ENCODE results near the gene INHA. TPM values are rescaled to one million over a fixed set of nuclear protein-coding genes. Genes with fewer than 3 reads are reported as not detected.

Gene INHA
- total and polyA plus RNA-seq, 2 donors = 0.05 to 0.71 TPM

DNA sequence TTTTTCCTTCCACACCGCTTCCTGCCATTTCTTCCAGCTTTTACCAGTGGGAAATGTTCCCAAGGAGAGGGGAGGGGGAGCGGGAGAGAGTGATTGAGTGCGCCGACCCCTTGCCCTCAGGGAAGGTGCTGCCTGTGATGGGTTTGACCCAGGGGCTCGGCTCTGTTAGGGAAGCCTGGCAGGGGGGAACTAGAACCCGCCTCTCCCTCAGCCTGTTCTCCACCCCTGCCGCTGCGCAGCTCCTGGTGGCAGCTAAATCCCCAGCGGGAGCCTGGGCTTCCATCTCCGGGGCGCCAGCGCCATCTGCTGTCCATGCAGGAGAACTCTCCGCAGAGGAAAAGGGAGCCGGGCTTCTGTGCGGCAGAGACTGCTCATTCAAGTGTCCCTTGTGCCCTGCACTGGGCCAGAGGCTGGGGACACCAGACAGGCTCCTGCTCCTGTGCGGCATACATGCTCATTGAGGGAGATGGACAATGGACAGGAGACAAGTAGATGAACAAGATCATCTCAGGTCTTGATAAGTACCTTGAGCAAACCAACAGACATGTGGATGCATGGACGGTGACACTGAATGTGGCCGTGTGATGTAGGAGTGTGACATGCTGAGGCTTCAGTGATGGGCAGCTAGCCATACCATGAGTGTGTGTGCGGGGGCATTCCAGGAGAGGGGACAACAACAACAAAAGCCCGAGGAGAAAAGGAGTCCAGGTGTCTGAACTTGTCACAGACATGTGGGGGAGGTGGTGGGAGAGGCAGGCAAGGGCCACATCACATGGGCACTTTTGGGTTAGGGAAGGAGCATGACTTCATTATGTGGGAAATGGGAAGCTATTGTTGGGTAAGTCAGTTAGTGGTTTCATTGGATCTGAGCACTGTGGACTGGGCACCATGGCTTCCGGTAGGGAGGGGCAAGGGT is 41.8 kb upstream of the INHA start:
- no peaks in the 10 kb centered on the region for H3K36me3 ChIP-seq (ENCODE audit: control insufficient read depth in 2 of 2, insufficient read depth in 2 of 2, low read length in 1 of 2)
- H3K27me3 ChIP-seq (ENCODE audit: control insufficient read depth in 2 of 2, insufficient read depth in 1 of 2, low read length in 1 of 2) = peaks cover 9 to 87% of the 10 kb centered on the region in 2 donors
- H3K4me1 ChIP-seq (ENCODE audit: control insufficient read depth in 2 of 2, insufficient read depth in 2 of 2, low read length in 2 of 2) = no peaks in the 10 kb centered on the region
- DNase-seq (ENCODE audit: low read depth in 6 of 9, low spot score in 9 of 9) = peak; percentile 53 to 89 (median 71)
- WGBS = 18% methylated on average over 21 of the region's 21 CpGs
- H3K4me3 ChIP-seq (ENCODE audit: low read length in 2 of 2) = no peak overlapping the region
- H3K27ac ChIP-seq (ENCODE audit: low read depth in 1 of 2, low read length in 1 of 2) = no peak overlapping the region
- peaks cover 1 to 6% of the 10 kb centered on the region in 2 donors for H3K9me3 ChIP-seq (ENCODE audit: control insufficient read depth in 2 of 2, insufficient read depth in 1 of 2, low read length in 1 of 2)

DNA sequence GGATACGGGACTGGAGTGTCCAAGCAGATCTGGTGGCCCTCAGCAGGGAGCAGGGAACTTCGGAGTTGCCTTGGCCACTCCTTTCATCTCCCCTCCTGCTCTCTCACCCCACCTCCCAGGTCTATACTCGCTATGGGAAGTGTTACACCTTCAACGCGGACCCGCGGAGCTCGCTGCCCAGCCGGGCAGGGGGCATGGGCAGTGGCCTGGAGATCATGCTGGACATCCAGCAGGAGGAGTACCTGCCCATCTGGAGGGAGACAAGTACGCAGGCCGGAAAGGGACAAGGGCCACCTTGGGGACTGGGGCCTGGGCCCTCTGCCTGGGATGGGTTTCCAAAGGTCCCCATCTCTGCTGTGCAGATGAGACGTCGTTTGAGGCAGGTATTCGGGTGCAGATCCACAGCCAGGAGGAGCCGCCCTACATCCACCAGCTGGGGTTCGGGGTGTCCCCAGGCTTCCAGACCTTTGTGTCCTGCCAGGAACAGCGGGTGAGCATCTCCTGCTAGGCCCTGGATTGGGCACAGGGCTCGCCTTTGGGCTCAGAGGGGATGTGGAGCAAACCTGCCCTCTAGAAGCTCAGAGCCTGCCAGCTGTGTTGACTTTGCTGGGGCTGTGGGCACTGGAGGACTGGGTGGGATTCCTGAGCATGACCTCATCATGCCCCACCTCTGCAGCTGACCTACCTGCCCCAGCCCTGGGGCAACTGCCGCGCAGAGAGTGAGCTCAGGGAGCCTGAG is 40.3 kb upstream of the INHA start:
- DNase-seq (ENCODE audit: low read depth in 6 of 9, low spot score in 9 of 9) = no peak
- Histone ChIP-seq H3K4me1 (ENCODE audit: control insufficient read depth in 2 of 2, insufficient read depth in 2 of 2, low read length in 2 of 2) (no peaks in the 10 kb centered on the region), H3K4me3 (ENCODE audit: low read length in 2 of 2) (no peak overlapping the region), H3K27me3 (ENCODE audit: control insufficient read depth in 2 of 2, insufficient read depth in 1 of 2, low read length in 1 of 2) (peaks cover 7 to 81% of the 10 kb centered on the region in 2 donors), H3K36me3 (ENCODE audit: control insufficient read depth in 2 of 2, insufficient read depth in 2 of 2, low read length in 1 of 2) (no peaks in the 10 kb centered on the region), H3K9me3 (ENCODE audit: control insufficient read depth in 2 of 2, insufficient read depth in 1 of 2, low read length in 1 of 2) (peaks cover 1 to 6% of the 10 kb centered on the region in 2 donors), H3K27ac (ENCODE audit: low read depth in 1 of 2, low read length in 1 of 2) (no peak overlapping the region)
- 89% methylated on average over 20 of the region's 20 CpGs for WGBS

DNA sequence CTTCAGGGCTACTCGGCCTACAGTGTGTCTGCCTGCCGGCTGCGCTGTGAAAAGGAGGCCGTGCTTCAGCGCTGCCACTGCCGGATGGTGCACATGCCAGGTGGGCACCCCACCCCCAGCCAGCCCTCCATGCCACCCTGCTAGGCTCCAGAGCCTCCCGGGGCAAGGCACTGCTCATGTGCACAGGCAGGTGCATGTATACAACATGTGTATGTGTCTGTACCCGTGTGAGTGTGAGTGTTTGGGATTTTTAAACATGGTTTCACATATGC is 39.8 kb upstream of the INHA start:
- H3K27ac ChIP-seq (ENCODE audit: low read depth in 1 of 2, low read length in 1 of 2) = no peak overlapping the region
- 90% methylated on average over 8 of the region's 8 CpGs for WGBS
- H3K27me3 ChIP-seq (ENCODE audit: control insufficient read depth in 2 of 2, insufficient read depth in 1 of 2, low read length in 1 of 2) = peaks cover 7 to 81% of the 10 kb centered on the region in 2 donors

DNA sequence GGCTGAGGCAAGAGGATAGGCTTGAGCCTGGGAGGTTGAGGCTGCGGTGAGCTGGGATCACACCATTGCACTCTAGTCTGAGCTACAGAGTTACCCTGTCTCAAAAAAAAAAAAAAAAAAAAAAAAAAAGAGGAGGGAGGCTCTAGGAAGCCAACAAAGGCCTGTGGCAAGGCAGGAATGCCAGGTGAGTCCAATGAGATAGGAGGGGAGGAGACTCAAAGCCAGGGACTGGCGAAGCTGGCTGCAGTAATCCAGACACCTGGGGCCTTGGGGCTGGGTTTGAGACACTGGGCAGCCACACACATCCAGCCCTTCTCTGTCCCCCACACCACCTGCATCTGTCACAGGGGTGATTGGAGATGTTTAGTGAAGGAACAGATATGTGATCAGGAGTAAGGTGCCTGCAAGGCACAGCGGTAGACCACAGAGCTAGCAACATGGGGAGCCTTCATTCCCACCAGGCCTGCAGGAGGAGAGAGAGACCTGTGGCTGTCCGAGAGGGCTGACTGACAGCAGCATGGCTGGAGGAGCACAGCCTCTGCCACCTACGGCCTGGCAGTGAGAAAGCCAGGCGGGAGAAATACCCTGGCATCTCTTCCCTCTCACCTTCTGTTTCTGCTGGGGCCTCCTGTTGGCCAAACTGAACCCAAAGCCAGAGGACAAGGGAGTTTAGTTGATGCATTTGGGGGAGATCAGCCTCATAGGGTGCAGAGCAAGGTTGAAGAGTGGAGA is 38.0 kb upstream of the INHA start:
- Histone ChIP-seq H3K27me3 (ENCODE audit: control insufficient read depth in 2 of 2, insufficient read depth in 1 of 2, low read length in 1 of 2) (peaks cover 7 to 74% of the 10 kb centered on the region in 2 donors), H3K36me3 (ENCODE audit: control insufficient read depth in 2 of 2, insufficient read depth in 2 of 2, low read length in 1 of 2) (no peaks in the 10 kb centered on the region), H3K27ac (ENCODE audit: low read depth in 1 of 2, low read length in 1 of 2) (no peak overlapping the region), H3K4me1 (ENCODE audit: control insufficient read depth in 2 of 2, insufficient read depth in 2 of 2, low read length in 2 of 2) (peaks cover 0 to 2% of the 10 kb centered on the region in 2 donors), H3K4me3 (ENCODE audit: low read length in 2 of 2) (no peak overlapping the region), H3K9me3 (ENCODE audit: control insufficient read depth in 2 of 2, insufficient read depth in 1 of 2, low read length in 1 of 2) (peaks cover 1 to 6% of the 10 kb centered on the region in 2 donors)
- no peak for DNase-seq (ENCODE audit: low read depth in 6 of 9, low spot score in 9 of 9)
- 92% methylated on average over 6 of the region's 6 CpGs for WGBS

More for the DNA sequence above, 39.8 kb upstream of the INHA start:
- Histone ChIP-seq H3K4me1 (ENCODE audit: control insufficient read depth in 2 of 2, insufficient read depth in 2 of 2, low read length in 2 of 2) (no peaks in the 10 kb centered on the region), H3K9me3 (ENCODE audit: control insufficient read depth in 2 of 2, insufficient read depth in 1 of 2, low read length in 1 of 2) (peaks cover 1 to 6% of the 10 kb centered on the region in 2 donors), H3K36me3 (ENCODE audit: control insufficient read depth in 2 of 2, insufficient read depth in 2 of 2, low read length in 1 of 2) (no peaks in the 10 kb centered on the region), H3K4me3 (ENCODE audit: low read length in 2 of 2) (no peak overlapping the region)
- no peak for DNase-seq (ENCODE audit: low read depth in 6 of 9, low spot score in 9 of 9)

DNA sequence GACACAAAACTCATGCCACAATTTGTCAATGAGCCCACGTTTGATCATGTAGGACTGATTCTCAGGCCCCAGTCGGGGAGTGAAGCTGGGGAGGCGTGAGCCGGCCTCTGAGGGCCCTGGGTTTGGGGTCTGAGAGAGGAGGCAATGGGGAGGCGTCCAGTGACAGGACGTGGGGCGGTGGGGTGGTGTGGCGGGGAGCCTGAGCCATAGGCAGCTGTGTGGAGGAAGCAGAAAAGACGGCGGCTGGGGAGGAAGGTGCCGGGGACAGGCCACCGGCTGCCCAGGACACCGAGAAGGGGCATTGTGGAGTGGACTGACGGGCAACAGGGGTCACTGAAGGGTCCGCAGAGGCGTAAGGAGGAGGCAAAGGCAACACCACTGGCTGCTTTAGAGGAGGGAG is 35.7 kb upstream of the INHA start:
- Histone ChIP-seq H3K36me3 (ENCODE audit: control insufficient read depth in 2 of 2, insufficient read depth in 2 of 2, low read length in 1 of 2) (peaks cover 3 to 18% of the 10 kb centered on the region in 2 donors), H3K9me3 (ENCODE audit: control insufficient read depth in 2 of 2, insufficient read depth in 1 of 2, low read length in 1 of 2) (peaks cover 0 to 1% of the 10 kb centered on the region in 2 donors), H3K27ac (ENCODE audit: low read depth in 1 of 2, low read length in 1 of 2) (no peak overlapping the region), H3K4me3 (ENCODE audit: low read length in 2 of 2) (no peak overlapping the region), H3K4me1 (ENCODE audit: control insufficient read depth in 2 of 2, insufficient read depth in 2 of 2, low read length in 2 of 2) (peaks cover 0 to 4% of the 10 kb centered on the region in 2 donors), H3K27me3 (ENCODE audit: control insufficient read depth in 2 of 2, insufficient read depth in 1 of 2, low read length in 1 of 2) (peaks cover under 1 to 50% of the 10 kb centered on the region in 2 donors)
- DNase-seq (ENCODE audit: low read depth in 6 of 9, low spot score in 9 of 9) = no peak
- 93% methylated on average over 16 of the region's 16 CpGs for WGBS

DNA sequence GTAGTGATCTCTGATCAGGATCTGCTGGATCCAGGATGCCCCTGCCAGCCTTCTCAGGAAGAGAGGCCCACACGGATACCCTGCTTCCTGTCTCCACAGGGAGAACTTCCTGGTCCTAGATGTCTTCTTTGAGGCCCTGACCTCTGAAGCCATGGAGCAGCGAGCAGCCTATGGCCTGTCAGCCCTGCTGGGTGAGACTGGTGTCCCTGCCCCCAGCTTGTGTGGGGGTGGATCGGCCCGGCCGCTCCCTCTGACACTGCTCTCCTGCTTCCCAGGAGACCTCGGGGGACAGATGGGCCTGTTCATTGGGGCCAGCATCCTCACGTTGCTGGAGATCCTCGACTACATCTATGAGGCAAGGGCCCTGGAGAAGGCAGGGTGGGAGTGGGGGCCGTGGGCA is 35.1 kb upstream of the INHA start:
- DNase-seq (ENCODE audit: low read depth in 6 of 9, low spot score in 9 of 9) = no peak
- Histone ChIP-seq H3K9me3 (ENCODE audit: control insufficient read depth in 2 of 2, insufficient read depth in 1 of 2, low read length in 1 of 2) (peaks cover 0 to 1% of the 10 kb centered on the region in 2 donors), H3K4me1 (ENCODE audit: control insufficient read depth in 2 of 2, insufficient read depth in 2 of 2, low read length in 2 of 2) (peaks cover 3 to 9% of the 10 kb centered on the region in 2 donors), H3K27me3 (ENCODE audit: control insufficient read depth in 2 of 2, insufficient read depth in 1 of 2, low read length in 1 of 2) (peaks cover 0 to 50% of the 10 kb centered on the region in 2 donors), H3K27ac (ENCODE audit: low read depth in 1 of 2, low read length in 1 of 2) (no peak overlapping the region), H3K4me3 (ENCODE audit: low read length in 2 of 2) (no peak overlapping the region), H3K36me3 (ENCODE audit: control insufficient read depth in 2 of 2, insufficient read depth in 2 of 2, low read length in 1 of 2) (peaks cover 3 to 18% of the 10 kb centered on the region in 2 donors)
- WGBS = 92% methylated on average over 9 of the region's 9 CpGs

DNA sequence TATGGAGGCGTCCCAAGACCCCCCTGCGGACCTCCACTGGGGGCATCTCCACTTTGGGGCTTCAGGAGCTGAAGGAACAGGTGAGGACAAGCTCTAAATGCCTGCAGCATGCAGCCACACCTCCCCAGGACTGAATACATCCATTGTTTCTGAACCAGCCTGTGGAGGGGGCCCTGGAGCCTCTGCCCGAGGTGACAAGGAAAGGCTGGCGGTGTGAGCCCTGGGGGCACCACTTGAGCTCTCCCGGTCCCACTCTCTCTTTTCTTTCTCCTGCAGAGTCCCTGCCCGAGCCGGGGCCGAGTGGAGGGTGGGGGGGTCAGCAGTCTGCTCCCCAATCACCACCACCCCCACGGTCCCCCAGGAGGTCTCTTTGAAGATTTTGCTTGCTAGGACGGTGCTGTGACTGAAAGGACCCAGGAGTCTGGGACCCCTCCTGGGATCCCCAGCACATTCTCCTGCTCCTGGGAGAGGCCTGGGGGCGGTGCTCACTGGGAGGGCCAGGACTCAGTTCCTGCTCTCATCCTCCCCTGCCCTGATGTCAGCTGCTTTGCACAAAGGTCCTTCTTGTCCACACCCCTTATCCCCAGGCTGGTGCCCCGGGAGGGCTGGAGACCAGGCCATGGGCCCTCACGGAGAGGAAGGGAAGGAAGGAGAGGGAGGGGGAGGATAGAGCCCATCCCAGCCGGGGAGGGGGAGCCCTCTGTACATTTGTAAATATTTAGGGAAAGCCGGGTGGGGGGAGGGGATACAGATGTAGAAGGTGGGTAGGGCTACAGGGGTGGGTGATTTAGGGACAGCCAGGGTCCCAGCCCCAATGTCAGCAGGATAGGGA is 34.2 kb upstream of the INHA start:
- H3K4me1 ChIP-seq (ENCODE audit: control insufficient read depth in 2 of 2, insufficient read depth in 2 of 2, low read length in 2 of 2) = peaks cover 11 to 18% of the 10 kb centered on the region in 2 donors
- DNase-seq (ENCODE audit: low read depth in 6 of 9, low spot score in 9 of 9) = no peak
- H3K4me3 ChIP-seq (ENCODE audit: low read length in 2 of 2) = no peak overlapping the region
- 76% methylated on average over 14 of the region's 15 CpGs for WGBS
- H3K27me3 ChIP-seq (ENCODE audit: control insufficient read depth in 2 of 2, insufficient read depth in 1 of 2, low read length in 1 of 2) = peaks cover 0 to 53% of the 10 kb centered on the region in 2 donors
- no peak overlapping the region for H3K27ac ChIP-seq (ENCODE audit: low read depth in 1 of 2, low read length in 1 of 2)
- peaks cover 3 to 18% of the 10 kb centered on the region in 2 donors for H3K36me3 ChIP-seq (ENCODE audit: control insufficient read depth in 2 of 2, insufficient read depth in 2 of 2, low read length in 1 of 2)
- peaks cover 0 to 1% of the 10 kb centered on the region in 2 donors for H3K9me3 ChIP-seq (ENCODE audit: control insufficient read depth in 2 of 2, insufficient read depth in 1 of 2, low read length in 1 of 2)

DNA sequence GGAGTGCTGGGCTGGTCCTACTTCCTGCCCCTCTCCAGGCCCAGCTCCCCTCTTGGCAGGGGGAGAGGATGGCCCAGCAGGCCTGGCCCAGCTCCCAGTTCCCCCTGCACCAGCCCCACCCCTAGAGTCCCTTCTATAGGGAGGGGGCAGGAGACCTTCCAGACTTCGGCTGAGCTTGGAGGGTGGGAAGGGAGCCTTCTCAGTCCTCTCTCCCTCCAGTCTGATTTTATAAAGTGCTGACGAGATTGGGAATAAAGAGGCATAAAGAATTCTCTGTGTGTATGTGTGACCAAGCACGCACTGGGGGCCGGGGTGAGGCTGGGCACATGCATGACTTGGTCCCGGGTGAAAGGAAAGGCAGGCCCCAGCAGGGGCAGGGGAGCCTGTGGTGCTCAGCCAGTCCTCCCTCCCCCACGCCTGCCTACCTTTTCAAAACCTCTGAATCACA is 33.6 kb upstream of the INHA start:
- Histone ChIP-seq H3K36me3 (ENCODE audit: control insufficient read depth in 2 of 2, insufficient read depth in 2 of 2, low read length in 1 of 2) (peaks cover 3 to 18% of the 10 kb centered on the region in 2 donors), H3K4me3 (ENCODE audit: low read length in 2 of 2) (no peak overlapping the region), H3K27ac (ENCODE audit: low read depth in 1 of 2, low read length in 1 of 2) (no peak overlapping the region), H3K4me1 (ENCODE audit: control insufficient read depth in 2 of 2, insufficient read depth in 2 of 2, low read length in 2 of 2) (peaks cover 13 to 21% of the 10 kb centered on the region in 2 donors), H3K9me3 (ENCODE audit: control insufficient read depth in 2 of 2, insufficient read depth in 1 of 2, low read length in 1 of 2) (peaks cover 0 to 1% of the 10 kb centered on the region in 2 donors), H3K27me3 (ENCODE audit: control insufficient read depth in 2 of 2, insufficient read depth in 1 of 2, low read length in 1 of 2) (peaks cover 0 to 53% of the 10 kb centered on the region in 2 donors)
- no peak for DNase-seq (ENCODE audit: low read depth in 6 of 9, low spot score in 9 of 9)
- WGBS = 92% methylated on average over 6 of the region's 6 CpGs
